Activated T-cell treated with anti-CD3 and anti-CD28 coated beads, Interleukin-2, amount 50 U/mL, for 24 hours (primary cell): ENCODE data around the gene TMEM183A.

ENCODE experiments used
- DNase-seq: peaks from one replicate; pipeline ENCODE4 v3.0.0-alpha.2; 2020
- H3K27ac Mint-ChIP-seq: 2 replicates; pipeline ENCODE4 v1.8.0; 2020; ENCODE audit warnings: mild to moderate bottlenecking, mixed read lengths
- H3K27me3 Mint-ChIP-seq: 2 replicates; pipeline ENCODE4 v1.8.0; 2020; ENCODE audit warnings: mixed read lengths
- H3K36me3 Mint-ChIP-seq: 2 replicates; pipeline ENCODE4 v1.8.0; 2020; ENCODE audit warnings: low read depth, mixed read lengths
- H3K4me1 Mint-ChIP-seq: 2 replicates; pipeline ENCODE4 v1.8.0; 2020; ENCODE audit warnings: low read depth, mixed read lengths
- H3K4me3 Mint-ChIP-seq: 2 replicates; pipeline ENCODE4 v1.8.0; 2020; ENCODE audit warnings: mild to moderate bottlenecking, moderate library complexity, mixed read lengths
- H3K9me3 Mint-ChIP-seq: 2 replicates; pipeline ENCODE4 v1.8.0; 2020; ENCODE audit warnings: mixed read lengths

The TMEM183A gene

DNA sequence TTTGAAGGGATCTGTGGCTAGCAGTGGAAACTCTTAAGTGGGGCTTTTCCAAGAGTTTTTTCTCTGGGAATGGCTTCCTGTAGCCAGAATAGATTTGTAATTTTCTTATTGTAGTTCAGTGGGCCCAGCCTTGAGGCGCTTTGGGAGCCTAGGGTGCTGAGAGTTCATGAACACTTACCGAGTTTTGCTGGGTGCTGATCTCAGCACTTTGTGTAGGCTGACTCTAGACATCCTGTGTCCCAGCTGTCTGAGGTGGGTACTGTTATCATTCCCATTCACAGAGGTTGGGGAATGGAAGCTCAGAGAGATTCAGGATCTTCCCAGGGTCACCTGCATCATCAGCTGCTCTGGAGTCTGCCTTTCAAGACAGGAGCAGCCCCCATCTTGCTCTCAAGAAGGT is 26.1 kb downstream of the TMEM183A start:
- DNase-seq = no peak
- no peaks in the 10 kb centered on the region for H3K4me1 Mint-ChIP-seq
- no peaks in the 10 kb centered on the region for H3K36me3 Mint-ChIP-seq
- H3K4me3 Mint-ChIP-seq = no peak overlapping the region
- H3K27me3 Mint-ChIP-seq = peaks cover 3% of the 10 kb centered on the region
- H3K9me3 Mint-ChIP-seq = no peaks in the 10 kb centered on the region
- H3K27ac Mint-ChIP-seq = no peak overlapping the region

DNA sequence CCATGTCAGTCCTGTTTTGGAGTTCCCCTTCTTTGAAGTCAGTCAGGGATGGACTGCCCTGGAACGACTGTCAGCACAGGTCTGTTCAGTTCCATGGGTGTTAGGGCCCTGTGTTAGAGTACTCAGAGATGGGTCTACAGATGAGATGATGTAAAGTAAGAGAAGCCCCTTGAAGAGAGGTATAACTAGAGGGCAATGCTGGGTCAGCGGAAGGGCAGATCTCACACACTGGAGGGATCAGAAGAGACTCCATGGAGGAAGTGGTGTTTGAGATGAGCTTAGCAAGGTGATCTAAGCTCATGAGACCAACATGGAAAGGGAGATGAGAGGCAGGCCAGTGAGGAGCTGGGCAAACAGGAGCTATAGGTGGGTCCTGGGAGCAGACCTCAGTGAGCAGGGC is 26.7 kb downstream of the TMEM183A start:
- Mint-ChIP-seq H3K9me3 (no peaks in the 10 kb centered on the region), H3K27ac (no peak overlapping the region), H3K4me1 (no peaks in the 10 kb centered on the region), H3K36me3 (no peaks in the 10 kb centered on the region), H3K4me3 (no peak overlapping the region), H3K27me3 (peaks cover 2% of the 10 kb centered on the region)
- no peak for DNase-seq

DNA sequence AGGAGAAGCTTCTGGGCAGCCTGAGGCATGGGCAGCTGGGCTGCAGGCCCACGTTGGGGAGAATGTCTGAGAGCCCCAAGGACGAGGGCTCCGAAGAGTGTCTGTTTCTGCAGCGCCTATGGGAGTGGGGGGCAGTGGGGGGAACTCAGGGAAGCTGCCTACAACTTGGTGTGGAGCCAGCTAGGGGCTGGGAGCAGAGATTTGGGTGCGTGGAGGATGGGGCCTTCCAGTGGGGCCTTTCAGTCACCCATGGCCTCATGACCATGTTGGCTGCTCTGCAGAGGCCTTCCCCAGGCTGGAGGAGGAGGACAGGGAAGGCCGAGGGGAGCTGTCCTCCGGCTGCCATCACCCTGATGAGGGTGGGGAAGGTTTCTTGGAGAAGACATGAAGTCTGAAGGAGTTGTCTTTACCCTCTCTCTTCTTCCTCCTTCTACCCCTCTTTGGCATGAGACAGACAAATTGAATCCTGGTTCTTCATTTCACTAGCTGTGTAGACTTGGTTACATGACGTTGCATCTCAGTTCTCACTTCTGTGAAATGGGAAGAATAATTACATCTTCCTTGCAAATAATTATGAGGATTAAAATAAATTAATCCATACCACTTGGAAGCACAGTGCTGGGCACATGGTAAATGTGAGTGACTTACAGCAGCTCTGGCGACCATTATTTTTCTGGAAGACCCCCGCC is 27.4 kb downstream of the TMEM183A start:
- Mint-ChIP-seq H3K9me3 (no peaks in the 10 kb centered on the region), H3K27ac (no peak overlapping the region), H3K4me3 (no peak overlapping the region), H3K27me3 (peaks cover 2% of the 10 kb centered on the region), H3K36me3 (no peaks in the 10 kb centered on the region), H3K4me1 (peaks cover 1% of the 10 kb centered on the region)
- DNase-seq = no peak

DNA sequence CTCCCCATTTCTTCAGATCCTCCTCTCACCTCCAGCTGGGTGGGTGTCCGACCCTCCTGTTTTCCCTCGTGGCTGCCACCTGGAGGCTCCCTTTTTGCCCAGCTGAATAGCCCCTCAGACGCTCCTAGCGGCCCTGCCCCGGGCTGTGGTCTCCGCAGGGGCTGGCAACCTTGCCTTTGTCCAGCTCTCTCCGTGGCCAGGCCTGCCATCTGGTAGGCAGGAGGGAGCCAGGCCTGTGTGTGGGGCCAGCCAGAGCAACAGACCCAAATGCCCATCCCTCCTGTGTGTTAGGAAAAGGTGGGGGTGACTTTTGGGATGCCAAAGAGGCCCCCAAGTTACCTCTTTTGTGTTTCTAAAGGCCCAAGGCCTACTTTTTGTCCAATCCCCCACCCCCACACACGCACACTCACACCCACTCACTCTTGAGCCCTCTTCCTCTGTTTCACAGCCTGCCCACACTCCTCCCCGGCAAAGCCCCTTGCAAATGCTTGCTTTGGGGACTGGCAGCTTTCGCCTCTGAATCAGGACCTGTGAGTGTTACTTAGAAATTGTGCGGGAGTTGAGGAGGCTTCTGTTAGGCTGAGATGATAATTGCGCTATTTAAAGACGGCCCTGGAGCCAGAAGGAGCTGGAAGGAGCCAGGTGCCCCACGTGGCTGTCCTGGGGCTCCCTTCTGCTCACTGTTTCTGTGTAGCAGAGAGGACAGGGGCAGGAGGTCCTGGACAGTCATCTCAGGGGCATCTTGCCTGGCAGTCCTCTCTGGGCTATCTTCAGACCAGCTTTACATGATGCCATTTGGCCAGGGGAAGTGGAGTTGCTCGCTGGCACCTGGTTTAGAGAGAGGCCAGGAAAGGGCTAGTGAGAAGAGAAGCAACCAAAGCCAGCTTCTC is 28.2 kb downstream of the TMEM183A start:
- Mint-ChIP-seq H3K27ac (no peak overlapping the region), H3K9me3 (no peaks in the 10 kb centered on the region), H3K36me3 (no peaks in the 10 kb centered on the region), H3K4me1 (peaks cover 1% of the 10 kb centered on the region), H3K27me3 (peaks cover 2% of the 10 kb centered on the region), H3K4me3 (no peak overlapping the region)
- DNase-seq = no peak

DNA sequence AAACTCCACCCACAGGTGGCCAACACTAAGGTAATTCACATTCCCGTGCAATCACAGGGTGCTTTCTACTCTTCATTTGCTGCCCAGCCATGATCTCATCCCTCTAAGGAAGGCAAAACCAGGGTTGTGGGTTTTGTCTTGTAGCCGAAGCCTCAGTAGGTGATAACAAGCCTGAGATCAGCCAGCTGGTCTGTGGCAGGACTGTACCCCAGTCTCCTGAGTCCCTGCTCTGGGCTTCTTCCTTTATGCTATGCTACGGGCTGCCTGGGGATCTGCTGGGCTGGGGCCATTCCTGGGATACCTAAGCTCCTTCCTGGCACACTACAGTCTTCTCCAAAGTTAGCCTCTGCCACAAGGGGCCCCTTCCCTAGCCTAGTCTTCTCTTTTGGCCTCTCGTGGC is 29.0 kb downstream of the TMEM183A start:
- peaks cover 2% of the 10 kb centered on the region for H3K27me3 Mint-ChIP-seq
- no peaks in the 10 kb centered on the region for H3K36me3 Mint-ChIP-seq
- no peak overlapping the region for H3K27ac Mint-ChIP-seq
- no peaks in the 10 kb centered on the region for H3K9me3 Mint-ChIP-seq
- DNase-seq = no peak
- peaks cover 1% of the 10 kb centered on the region for H3K4me1 Mint-ChIP-seq
- no peak overlapping the region for H3K4me3 Mint-ChIP-seq

DNA sequence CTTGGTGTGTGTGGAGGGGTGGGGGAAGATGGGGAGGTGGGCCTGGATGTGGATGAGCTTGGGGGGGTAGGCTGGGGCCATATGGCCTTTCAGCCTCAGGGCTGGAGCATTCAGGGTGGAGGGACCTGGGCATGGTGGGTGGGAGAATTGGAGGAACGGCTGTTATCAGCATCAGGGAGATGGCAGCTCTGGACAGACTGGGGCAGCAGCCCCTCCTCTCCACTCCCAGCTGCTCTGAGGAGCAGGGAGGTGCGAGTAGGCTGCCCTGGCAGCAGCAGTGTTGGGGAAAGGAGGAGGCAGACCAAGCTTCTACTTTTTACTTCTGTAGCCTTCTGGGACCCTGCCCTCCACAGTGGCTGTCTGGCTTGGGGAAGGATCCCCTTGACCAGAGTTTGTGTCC is 29.4 kb downstream of the TMEM183A start:
- Mint-ChIP-seq H3K9me3 (no peaks in the 10 kb centered on the region), H3K27ac (no peak overlapping the region), H3K4me1 (peaks cover 1% of the 10 kb centered on the region), H3K4me3 (no peak overlapping the region), H3K36me3 (no peaks in the 10 kb centered on the region), H3K27me3 (peaks cover 2% of the 10 kb centered on the region)
- DNase-seq = no peak

DNA sequence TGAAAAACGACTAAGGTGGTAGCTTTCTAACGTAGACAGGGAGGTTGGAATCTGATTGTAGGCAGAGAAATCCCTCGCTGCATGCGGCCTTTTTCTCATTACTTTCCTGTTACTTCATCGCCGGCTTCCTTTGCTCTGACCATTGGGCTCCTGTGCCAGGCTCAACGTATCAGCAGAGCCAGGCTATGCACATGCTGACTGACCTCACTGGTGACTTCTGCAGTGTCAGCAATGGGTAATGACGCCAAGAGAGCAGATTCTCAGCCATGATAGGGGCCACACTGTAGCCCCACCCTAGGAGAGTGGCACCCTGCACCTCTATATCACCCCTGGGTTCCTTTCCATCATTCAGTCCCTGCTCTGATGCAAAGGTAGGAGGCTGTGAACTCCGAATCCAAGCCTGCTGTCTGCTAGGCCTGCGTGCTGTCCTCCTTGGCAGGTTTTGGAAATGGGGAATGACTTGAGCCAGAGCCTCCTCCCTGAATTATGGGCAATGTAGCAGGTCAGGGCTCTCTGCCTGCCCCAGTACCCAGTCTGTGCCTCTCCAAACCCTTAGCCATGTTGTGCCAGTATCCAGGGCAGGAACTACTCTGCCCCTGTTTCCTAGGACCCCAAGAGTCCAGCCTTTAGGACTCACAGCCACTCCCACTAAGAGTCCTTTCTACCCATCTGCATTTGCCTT is 30.5 kb downstream of the TMEM183A start:
- no peaks in the 10 kb centered on the region for H3K9me3 Mint-ChIP-seq
- no peak for DNase-seq
- H3K36me3 Mint-ChIP-seq = no peaks in the 10 kb centered on the region
- peaks cover 2% of the 10 kb centered on the region for H3K27me3 Mint-ChIP-seq
- peaks cover 1% of the 10 kb centered on the region for H3K4me1 Mint-ChIP-seq
- H3K4me3 Mint-ChIP-seq = no peak overlapping the region
- no peak overlapping the region for H3K27ac Mint-ChIP-seq

DNA sequence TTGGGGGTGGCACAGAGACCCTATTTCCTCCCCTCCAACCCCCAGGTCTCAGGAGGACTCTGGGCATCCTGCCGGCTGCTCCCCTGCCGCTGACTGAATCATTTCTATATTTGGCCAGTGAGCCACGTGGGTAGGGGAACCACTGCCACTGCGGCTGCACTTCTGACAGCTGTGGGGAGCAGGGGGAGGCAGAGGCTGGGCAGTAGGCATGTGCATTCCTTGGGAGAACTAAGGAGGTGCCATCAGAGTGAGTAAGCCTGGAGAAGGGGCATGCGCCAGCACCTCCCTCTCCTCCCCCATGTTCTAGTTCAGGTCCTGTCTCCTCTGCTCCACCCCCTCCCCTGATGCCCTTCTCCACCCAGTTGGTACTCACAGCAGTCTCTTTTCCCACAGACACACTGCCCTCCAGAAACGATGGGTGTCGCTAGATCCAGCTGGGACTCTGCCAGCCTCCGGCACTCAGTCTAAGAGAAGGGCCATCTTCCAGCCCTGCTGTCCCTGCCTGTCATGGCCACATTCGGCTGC is 31.1 kb downstream of the TMEM183A start:
- DNase-seq = no peak

DNA sequence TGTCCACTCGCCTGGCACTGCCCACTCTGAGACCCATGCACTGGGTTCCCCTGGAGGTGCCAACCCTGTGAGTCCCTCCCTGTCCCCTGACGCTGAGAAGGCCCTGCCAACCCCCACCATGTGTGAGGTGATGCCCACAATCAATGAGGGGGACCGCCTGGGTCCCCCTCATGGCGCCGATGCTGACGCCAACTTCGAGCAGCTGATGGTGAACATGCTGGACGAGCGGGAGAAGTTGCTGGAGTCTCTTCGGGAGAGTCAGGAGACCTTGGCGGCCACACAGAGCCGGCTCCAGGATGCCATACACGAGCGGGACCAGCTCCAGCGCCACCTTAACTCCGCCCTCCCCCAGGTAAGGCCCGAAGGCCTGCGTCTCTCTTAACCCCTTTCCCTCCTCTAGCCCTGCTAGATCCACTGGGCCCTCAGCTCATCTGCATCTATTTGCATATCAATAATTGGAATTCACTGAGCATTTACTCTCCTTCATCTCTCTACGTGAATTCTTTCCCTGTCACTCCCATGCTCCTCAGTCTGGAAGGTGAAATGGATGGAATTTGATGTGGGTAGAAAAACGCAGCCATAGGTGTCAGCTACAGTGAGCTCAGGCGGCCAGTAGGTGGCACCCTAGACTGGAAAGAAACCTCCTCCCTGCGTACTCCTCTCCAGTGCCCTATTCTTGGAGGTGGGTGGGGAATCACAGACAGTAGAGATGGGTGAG is 31.9 kb downstream of the TMEM183A start:
- H3K9me3 Mint-ChIP-seq = no peaks in the 10 kb centered on the region
- H3K4me1 Mint-ChIP-seq = peaks cover 1% of the 10 kb centered on the region
- H3K27ac Mint-ChIP-seq = no peak overlapping the region
- H3K4me3 Mint-ChIP-seq = no peak overlapping the region
- no peaks in the 10 kb centered on the region for H3K36me3 Mint-ChIP-seq
- H3K27me3 Mint-ChIP-seq = peaks cover 2% of the 10 kb centered on the region
- peak; percentile 77 for DNase-seq

More for the DNA sequence above, 31.1 kb downstream of the TMEM183A start:
- peaks cover 2% of the 10 kb centered on the region for H3K27me3 Mint-ChIP-seq
- peaks cover 1% of the 10 kb centered on the region for H3K4me1 Mint-ChIP-seq
- no peak overlapping the region for H3K27ac Mint-ChIP-seq
- H3K9me3 Mint-ChIP-seq = no peaks in the 10 kb centered on the region
- no peaks in the 10 kb centered on the region for H3K36me3 Mint-ChIP-seq
- no peak overlapping the region for H3K4me3 Mint-ChIP-seq

DNA sequence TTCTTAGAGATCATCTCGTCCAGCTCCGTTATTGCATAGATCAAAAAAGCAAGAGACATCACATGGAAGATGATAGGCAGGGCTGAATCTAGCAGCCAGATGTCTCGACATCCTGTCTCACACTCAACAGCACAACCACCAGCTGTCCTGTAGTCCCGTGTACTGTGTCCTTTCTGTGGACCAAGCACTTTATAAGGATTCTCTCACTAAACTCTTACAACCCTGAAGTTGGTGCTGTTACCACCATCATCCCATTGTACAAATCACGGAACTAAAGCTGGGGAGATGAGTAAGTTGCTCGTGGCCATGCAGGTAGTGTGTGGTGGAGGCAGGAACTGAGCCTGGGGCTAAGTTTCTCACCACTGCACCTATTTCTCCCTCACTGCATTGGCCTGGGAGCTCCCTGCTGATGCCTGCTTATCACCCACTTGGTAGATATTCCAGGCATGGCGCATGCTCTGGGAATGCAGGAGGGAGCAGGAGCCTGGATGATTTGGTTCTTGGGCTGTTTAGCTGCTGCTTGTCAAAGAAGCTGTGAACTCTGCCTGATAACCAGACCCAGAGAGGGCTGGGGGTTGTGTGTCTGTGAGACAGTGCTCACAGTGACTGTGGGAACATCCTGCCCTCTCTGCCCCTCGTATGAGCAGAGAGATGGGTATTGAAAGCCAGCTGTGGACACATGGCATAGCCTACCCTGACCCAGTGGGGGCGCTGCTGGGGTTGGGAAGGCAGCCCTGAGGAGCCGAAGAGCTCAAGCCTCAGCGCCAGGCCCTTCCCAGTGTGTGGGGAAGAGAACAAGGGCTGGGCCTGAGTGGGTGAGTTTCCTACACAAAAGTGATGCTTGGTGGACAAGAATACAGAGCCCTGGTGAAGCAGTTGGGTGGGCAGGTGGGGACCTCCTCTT is 32.7 kb downstream of the TMEM183A start:
- no peak overlapping the region for H3K4me3 Mint-ChIP-seq

DNA sequence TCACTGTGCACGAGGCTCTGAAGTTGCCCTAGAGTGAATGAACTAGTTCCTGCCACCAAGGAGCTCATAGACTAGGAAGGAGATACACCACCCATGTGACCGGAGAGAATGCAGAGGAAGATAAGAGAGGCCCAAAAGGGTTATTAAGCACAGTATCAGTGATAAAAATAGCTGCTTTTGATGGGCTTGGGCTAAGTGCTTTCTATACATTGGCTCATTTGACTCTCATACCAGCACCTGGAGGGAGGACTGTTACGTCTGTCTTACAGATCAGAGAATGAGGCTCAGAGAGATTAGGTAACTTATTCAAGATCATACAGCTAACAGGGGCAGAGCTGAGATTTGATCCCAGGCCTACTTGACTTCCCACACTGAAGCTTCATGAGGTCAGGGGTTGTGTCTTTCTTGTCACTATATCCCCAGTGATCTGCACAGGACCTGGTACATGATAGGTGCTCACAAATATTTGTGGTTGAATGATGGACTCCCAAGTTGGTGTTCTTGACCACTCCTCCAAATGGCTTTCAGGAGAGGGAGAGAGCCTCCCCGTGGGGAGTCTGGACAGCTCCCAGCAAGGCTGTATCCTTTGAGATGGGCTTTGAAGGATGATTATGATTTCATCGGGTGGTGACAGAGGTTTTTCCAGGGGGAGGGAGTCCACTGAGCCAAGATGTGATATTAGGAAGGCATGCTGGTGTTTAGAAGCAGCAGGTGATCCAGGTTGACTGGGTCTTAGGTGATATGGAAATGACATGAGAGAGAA is 33.5 kb downstream of the TMEM183A start:
- peaks cover 2% of the 10 kb centered on the region for H3K27me3 Mint-ChIP-seq

More for the DNA sequence above, 32.7 kb downstream of the TMEM183A start:
- Mint-ChIP-seq H3K9me3 (no peaks in the 10 kb centered on the region), H3K36me3 (no peaks in the 10 kb centered on the region), H3K27me3 (peaks cover 2% of the 10 kb centered on the region), H3K27ac (no peak overlapping the region), H3K4me1 (peaks cover 1% of the 10 kb centered on the region)
- no peak for DNase-seq

DNA sequence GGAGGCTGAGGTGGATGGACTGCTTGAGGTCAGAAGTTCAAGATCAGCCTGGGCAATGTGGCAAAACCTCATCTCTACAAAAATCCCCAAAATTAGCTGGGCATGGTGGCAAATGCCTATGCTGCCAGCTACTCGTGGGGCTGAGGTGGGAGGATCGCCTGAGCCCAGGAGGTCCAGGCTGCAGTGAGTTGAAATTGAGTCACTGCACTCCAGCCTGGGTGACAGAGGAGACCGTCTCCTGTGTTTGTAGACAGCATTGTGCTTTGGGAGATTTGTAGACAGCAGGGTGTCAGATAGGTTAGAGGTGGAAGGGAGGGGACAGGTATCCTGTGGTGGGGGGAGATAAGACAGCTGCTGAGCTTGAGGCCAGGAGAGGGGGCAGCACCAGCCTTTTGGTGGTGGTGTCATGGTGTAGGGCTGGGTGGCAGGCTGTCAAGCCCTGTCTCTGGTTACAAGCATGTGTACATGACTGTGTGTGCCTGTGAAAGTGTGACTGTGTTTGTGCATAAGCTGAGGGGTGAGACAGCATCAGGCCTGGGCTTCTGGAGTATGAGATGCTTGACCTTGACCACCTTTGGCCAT is 34.3 kb downstream of the TMEM183A start:
- Mint-ChIP-seq H3K4me3 (no peak overlapping the region), H3K27ac (no peak overlapping the region), H3K27me3 (peaks cover 2% of the 10 kb centered on the region), H3K36me3 (no peaks in the 10 kb centered on the region), H3K9me3 (no peaks in the 10 kb centered on the region), H3K4me1 (peaks cover 1% of the 10 kb centered on the region)
- no peak for DNase-seq

More for the DNA sequence above, 33.5 kb downstream of the TMEM183A start:
- H3K36me3 Mint-ChIP-seq = no peaks in the 10 kb centered on the region
- H3K27ac Mint-ChIP-seq = no peak overlapping the region
- H3K9me3 Mint-ChIP-seq = no peaks in the 10 kb centered on the region
- no peak overlapping the region for H3K4me3 Mint-ChIP-seq
- H3K4me1 Mint-ChIP-seq = peaks cover 1% of the 10 kb centered on the region
- no peak for DNase-seq
